Ammon's horn (tissue), 1 donor: ENCODE results near the gene YPEL1.
"Not testable (repeated sequence)": the region's sequence is repeated elsewhere in the genome, so short reads cannot be mapped to it uniquely, and the experiment has no call there.

Source experiments
- DNase-seq: peaks from one replicate; pipeline ENCODE4 v3.0.0-alpha.2; 2016; ENCODE audit warnings: low spot score

The YPEL1 gene

DNA sequence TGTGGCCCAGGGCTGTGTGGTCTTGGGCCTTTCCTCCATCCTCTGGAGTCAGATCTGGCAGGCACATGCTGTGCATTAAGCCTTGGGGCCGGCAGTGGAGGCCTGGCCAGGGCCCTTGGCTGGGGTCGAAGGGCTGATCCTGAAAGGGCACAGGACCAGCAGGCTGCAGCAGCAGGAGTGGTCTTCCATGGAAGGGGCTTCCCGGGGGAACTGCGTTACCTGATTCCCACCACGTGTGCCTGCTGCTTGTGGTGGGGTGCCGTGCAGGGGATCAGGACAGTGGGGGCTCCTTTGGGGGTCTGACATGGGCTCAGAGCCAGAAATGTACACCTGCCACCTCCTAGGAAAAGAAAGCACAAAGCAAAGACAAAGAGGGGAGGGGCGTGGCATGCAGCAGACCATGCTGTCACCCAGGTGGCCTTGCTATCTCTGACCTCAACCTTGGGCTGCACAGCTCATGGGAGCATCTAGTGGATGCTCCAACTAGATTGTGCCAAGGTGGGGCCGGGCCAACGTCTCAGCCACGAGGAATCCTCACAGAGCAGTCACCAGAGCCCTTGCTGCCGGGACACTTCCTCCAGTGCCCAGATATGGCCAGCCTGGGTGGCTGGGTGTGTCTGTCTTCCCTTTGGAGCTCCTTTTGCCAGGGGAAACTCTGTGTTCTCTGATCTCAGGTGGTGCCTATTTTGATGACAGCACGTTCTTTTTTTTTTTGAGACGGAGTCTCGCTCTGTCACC is 17.9 kb upstream of the YPEL1 start:
- no peak for DNase-seq

DNA sequence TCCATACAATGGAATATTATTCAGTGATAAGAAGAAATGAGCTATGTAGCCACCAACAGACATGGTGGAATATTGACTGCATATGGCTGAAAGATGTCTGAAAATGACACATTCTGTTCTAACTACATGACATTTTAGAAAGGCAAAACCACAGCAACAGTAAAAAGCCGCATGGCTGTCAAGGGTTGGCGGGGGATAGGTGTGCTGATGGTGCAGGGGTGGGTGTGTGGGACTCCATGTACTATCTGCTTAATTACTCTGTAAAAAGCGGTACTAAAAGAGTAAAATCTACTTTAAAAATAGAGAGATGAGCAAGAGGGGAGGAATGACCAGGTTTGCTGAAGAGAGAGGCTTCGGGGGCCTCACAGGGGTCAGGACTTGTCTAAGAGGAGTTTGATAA is 16.7 kb upstream of the YPEL1 start:
- DNase-seq: no peak

DNA sequence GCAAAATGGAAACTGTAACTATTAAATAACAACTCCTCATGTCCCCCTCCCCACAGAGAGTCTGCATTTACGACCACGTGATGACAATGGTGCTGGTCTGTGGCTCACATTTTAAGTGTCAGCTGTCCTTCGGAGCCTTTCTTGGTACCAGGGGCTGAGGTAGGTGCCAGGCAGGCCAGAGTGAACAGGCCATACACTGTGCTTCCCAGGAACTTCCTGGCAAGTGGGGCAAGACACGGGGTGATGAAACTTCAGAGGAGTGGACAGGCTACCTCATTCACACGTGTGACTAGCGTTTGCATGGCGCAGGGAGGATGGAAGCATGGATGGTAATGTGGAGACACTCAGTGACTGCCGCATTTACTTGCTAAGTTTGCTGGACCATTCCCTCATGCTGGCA is 10.4 kb upstream of the YPEL1 start:
- no peak for DNase-seq

DNA sequence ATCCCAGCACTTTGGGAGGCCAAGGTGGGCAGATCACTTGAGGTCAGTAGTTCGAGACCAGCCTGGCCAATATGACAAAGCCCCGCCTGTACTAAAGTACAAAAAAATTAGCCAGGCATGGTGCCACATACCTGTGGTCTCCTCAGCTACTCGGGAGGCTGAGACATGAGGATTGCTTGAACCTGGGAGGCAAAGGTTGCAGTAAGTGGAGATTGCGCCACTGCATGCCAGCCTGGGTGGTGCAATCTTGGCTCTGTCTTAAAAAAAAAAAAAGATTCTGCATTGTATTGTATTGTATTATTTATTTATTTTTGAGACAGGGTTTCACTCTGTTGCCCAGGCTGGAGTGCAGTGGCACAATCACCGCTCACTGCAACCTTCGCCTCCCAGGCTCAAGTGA is 9.3 kb upstream of the YPEL1 start:
- not testable (repeated sequence) for DNase-seq

DNA sequence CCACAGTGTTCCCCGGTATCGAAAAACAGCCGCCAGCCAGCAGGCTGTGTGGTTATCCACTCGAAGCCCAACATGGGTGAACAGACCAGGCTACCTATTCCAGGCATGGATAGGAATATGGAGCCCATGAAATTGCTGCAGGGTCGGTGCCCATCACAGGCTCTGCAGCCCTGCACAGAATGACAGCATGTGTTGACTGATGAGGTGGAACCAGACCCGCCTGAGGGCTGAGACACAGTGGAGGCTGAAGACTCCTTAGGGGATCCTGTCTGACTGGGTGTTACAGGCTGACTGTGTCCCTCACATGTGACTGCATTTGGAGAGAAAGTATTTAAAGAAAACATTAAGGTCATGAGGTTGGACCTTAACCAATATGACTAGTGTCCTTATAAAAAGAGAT is 6.2 kb upstream of the YPEL1 start:
- no peak for DNase-seq

DNA sequence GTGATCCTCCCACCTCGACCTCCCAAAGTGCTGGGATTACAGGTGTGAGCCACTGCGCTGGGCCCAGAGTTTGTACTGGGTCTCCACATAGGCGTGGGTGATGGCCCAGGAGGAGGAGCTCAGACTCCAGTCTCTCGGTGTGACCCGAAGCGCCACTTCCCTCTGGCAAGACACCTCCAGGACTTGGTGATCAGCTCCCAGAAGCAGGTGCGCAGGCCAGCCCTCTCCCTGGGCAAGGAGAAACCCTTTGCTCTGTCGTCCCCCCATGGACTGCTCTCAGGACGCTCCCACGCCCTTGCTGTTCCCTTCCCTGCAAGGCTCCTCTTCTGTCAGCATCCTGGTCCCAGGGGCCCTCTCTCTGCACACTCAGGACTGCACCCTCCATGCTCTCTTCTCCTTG is 5.5 kb upstream of the YPEL1 start:
- DNase-seq: no peak

DNA sequence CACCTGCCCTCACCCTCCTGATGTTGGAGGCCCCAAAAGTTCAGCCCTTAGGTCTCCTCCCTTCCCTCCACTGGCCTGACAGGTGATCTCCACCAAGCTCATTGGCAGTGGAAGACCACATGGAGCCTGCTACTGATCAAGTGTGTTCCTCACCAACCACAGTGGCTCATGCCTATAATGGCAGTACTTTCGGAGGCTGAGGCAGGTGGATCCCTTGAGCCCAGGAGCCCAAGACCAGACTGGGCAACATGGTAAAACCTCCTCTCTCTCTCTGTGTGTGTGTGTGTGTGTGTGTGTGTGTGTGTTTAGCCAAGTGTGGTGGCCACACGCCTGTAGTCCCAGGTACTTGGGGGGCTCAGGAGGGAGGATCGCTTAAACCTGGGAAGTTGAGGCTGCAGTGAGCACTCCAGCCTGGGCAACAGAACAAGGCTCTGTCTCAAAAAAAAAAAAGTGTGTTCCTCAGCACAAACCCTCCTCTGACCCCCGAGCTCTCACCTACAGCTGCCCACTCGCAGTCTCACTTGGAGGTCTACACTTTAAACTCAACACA is 4.3 kb upstream of the YPEL1 start:
- no peak for DNase-seq

DNA sequence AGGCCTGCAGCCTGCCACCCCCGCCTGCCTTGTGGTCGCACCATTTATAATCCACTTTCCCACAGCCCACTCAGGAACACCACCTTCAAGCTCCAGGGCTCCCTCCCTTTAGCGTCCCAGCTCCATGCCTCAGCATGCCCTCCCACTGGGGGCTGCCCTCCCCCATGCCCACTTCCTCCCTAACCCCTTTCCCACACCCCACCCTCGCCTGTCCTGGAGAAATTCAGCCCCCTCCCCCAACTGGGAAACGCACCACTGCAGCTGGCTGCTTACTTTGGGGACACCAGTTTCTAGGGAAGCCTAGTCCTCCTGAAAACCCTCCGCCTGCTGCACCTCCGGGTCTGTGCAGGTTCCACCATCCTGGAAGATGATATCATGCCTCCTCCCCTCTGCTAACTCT is 3.4 kb upstream of the YPEL1 start:
- DNase-seq: no peak

DNA sequence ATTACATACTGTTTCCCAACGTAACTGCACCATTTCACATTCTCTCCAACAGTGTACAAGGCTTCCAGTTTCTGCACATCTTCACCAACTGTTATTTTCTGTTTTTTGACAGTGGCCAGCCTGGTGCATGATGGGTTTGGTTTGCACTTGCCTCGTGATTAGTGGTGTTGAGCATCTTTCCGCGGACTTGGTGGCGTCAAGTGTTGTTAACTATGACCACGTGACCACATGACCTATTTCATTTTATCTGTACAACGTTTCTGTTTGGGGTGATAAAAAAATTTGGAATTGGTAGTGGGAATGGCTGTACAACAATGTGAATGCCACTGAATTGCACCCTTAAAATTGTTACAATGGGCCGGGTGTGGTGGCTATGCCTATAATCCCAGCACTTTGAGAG is 2.5 kb upstream of the YPEL1 start:
- DNase-seq: no peak

DNA sequence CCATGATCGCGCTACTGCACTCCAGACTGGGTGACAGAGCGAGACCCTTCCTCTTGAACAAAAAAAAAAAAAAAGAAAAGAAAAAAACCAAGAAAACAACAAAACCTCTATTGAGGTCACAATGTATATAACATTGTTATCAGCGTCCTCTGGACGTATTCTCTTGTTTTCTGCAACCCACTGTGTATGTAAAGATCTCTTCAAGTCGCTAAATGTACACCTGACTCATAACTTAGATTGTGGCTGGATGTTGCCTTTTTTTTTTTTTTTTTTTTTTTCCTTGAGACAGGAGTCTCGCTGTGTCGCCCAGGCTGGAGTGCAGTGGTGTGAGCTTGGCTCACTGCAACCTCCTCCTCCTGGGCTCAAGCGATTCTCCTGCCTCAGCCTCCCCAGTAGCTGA is 1.4 kb upstream of the YPEL1 start:
- no peak for DNase-seq

DNA sequence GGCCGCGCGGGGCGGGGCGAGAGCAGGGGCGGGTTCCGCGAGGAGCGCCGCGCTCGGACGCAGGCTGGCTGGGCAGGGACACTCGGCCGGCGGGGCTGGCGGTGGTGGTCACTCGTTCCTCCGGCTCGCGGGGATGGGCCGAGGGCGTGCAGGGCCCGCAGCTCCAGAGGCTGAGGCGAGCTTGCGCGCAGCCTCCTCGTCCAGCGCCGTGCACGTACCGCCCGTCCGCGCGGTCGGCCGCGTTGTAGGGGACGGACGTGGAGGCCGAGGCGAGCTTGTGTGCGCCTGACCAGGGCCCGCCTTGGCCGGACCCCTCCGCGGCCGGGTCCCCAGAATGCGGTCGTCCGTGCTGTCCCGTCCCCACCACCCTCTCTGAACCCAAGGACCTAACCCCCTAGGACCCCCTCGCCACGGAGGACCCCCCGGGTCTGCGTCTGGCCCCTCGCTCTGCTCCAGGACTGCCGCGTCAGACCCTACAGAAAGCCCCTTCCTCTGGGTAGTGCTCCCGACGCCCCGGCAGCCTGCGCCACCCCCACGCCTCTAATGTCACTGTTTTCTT is 569 bp upstream of the YPEL1 start:
- no peak for DNase-seq

DNA sequence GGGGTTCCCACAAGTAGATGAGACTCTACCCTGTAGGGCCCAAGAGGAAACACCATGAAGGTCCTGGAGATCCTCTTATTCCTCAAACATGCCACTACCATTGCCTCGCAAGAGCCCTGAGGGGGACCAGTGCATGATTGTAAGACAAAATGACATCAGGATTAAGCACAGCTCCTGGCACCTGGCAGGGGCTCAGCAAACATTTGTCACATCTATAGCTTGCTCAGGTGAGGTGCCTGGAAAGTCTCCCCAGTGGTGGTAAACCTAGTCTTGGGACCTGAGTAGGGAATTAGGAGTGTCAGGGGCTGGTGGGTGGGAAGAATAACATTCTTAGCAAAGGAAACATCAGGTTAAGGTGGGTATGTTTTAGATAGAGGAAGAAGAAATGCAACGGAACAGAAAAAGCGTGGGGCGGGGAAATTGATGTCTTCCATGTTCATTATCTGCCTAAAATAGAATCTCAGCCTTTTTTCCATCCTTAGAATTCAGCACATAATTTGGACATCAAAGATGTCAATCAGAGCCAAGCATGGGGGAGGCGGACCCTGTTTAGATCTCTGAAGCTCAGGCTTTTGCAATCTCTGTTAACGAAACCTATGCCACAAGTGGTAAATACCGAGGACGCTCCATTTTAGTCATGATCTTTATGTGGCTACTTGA is 924 bp downstream of the YPEL1 start:
- DNase-seq: no peak

DNA sequence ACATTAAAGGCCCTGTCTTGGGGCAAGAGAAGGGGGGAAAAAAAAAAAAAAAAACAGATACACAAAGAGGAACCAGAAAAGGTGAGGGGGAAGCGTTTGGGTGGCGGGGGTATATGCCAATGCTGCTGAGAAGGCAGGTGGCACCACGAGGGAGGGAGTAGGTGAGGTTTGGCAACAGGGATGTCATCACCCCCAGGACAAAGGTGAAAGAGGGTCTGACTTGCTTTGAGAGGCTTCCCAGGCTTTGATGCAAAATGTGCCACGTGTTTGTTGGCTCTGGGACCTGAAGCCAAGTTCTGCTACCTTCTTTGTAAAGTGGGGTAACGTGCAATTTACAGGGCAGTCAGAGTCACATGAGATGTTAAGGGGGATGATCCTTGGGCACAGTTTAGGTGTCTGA is 4.1 kb downstream of the YPEL1 start:
- no peak for DNase-seq

DNA sequence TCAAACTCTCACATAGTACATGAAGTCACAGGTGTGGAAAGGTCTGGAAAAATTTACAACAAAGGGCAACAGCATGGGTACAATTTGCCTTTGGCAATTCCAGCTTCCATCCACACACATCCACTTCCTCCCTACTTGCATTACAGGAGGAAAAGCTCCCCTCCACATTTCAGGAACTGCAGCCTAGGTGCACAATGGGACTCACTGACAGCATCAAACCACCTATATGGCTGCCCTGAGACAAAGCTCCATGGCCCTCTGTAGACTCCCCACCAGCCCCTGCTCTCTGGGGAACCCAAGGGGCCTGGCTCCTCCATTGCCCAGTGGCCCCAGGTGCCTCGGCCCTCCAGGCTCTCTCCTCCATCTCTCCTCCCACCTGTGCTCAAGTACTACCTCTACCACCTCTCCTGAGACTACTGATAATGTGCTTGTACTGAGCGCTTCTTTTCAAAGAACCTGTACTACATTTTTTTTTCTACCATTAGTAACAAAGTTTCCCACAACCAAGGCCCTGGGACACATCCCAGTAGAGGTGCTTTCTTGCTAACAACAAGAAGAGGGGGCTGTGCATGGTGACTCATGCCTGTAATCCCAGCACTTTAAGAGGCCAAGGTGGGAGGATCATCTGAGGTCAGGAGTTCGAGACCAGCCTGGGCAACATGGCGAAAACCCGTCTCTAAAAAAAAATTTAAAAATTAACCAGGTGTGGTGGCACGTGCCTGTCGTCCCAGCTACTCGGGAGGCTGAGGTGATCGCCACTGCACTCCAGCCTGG is 4.9 kb downstream of the YPEL1 start:
- no peak for DNase-seq

DNA sequence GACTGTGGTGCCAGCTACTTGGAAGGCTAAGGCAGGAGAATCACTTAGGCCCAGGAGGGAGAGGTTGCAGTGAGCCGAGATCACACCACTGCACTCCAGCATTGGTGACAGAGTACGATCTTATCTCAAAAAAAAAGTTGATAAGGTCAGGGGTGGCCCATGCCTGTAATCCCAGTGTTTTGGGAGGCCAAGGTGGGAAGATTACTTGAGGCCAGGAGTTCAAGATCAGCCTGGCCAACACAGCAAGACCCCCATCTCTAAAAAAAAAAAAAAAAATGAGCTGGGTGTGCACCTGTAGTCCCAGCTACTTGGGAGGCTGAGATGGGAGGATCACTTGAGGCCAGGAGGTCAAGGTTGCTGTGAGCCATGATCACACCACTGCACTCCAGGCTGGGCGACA is 6.4 kb downstream of the YPEL1 start:
- not testable (repeated sequence) for DNase-seq

DNA sequence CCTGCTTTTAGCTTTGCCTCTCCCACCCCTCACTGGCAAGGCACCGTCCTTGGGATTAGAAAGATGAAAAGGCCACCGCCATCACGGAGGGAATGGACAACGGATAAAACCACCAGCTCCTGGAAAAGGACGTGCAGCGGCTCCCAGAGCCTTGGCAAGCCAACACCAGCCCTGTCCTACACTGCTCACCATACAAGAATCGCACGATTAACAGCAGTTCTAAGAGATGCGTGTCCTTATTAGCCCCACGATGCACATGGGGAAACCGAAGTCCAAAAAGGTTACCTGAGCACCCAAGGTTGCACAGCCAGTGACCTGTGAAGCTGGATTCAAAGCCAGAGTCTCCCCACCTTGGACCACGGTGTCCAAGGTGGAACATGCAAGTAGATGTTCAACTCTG is 7.3 kb downstream of the YPEL1 start:
- DNase-seq: no peak

DNA sequence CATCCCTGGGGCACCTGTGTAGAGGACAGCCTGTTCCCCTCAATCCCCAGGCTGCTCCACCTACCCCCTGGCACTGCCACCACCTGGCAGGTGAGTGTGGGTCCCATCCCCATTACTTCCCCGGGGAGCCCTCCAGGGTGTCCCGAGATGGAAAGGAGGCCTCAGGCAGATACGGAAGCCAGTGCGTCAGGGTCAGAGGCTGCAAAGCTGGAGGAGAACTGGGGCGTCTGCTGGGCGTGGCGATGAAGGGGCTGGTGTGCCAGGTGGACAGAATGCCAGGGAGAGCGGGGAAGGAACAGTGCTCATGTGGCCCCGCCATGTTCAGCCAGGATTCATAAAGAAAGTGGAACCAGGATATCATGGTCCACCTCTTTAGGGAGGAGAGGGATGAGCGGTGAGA is 7.8 kb downstream of the YPEL1 start:
- no peak for DNase-seq

DNA sequence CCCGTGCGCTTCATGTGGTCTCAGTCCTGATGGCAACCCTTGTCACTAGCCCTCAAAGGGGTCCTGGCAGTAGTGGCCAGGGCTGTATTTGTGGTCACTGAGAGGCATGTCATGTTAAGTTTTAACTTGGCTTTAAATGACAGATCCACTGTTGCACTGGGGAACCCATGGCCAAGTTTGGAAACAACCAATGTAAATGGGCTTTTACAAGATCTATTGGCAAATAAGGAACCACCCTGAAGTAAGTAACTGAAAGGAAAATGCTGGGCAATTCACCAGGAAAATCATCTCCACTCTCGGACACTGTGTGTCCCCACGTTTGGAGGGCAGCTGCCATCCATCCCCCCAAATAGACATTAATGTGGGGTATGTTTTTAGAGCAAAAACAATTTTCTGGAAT is 8.4 kb downstream of the YPEL1 start:
- DNase-seq: no peak

DNA sequence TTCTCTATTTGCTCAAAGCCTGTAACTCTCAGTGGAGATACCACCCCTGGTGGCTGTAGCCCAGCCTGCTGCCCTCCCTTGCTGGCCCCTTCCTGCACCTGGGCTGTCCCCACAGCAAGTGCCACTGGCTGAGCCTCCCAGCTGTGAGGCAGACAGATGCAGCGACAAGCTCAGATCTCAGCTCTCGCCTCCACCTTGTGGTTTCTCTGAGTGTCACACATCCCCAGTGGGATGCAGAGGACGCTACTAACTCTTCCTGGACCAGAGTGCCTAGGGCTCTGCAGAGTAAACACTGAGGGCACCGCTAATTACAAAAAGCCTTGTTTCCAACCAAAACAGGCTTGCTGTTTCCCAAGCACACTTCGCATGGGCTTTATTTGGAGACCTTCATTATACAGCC is 8.9 kb downstream of the YPEL1 start:
- DNase-seq: no peak

DNA sequence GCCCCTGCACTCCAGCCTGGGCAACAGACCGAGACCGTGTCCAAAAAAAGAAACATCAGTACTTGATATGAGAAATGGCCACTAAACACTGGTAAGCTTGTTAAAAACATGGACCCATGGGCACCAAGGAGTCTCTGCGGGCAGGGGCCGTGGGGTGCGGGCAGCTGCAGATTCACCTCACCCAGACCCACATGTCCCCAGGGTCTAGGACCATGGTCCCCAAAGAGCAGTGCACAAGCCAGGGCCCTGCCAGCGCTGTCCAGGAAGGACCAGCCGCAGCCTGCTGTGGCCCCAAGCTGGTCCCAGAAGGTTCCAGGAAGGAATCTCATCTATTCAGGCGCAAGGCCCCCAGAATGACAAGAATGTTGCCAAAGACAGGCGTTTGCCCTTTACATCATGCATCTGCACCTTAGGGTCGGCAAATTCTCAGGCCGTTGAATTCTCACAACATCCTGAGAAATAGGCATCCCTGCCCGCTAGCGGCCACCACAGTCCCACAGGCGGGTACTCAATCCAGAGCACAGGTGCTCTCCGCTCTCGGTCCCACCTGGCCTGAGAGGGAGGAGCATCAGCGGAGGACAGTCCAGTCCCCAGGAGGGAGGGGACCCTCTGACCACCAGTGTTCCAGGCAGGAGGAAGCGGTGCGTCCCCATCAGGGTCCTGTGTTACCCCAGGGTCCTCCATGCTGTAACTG is 9.5 kb downstream of the YPEL1 start:
- DNase-seq: no peak

DNA sequence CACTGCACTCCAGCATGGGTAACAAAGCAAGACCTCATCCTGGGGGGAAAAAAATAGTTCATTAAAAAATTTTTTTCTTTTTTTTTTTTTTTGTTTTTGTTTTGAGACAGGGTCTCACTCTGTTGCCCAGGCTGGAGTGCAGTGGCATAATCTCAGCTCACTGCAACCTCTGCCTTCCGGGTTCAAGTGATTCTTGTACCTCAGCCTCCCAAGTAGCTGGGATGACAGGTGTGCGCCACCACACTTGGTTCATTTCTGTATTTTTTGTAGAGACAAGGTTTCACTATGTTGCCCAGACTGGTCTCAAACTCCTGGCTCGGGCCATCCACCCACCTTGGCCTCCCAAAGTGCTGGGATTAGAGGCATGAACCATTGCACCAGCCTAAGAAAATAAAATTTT is 11.1 kb downstream of the YPEL1 start:
- DNase-seq: not testable (repeated sequence)
